HepG2 (cell line): ENCODE results near the gene AHCTF1. TPM values are rescaled to one million over a fixed set of nuclear protein-coding genes. Genes with fewer than 3 reads are reported as not detected.
A peak's percentile ranks its signal among the peaks of the same experiment; 100 is the strongest.

Experiments
- ATAC-seq: fragments of 200-7000 bp; cut with Tn5 transposase; 3 replicates; pipeline ENCODE4 v1.9.1; 2020; ENCODE audit warnings: mild to moderate bottlenecking, moderate library complexity
- BruUV-seq: library from RNA; stranded (reverse); fragments of 400-500 nt; replicated peaks from 2 replicates; lab custom pipeline; 2021; lab: Mats Ljungman, UMichigan
- CTCF ChIA-PET: fragments of 300-600 bp; formaldehyde crosslinking; extraction: SDS; loops from one replicate; lab custom pipeline; 2021; ENCODE audit warnings: low total read pairs, inconsistent platforms, low intra/inter-chr PET ratio; lab: Yijun Ruan, JAX
- POLR2A ChIA-PET: fragments of 350-600 bp; sonication (Branson Sonifier 250); formaldehyde crosslinking; loops from one replicate; lab custom pipeline; 2020; ENCODE audit warnings: antibody characterized with exemption, inconsistent platforms; lab: Yijun Ruan, JAX
- DNase-seq: peaks from one replicate; pipeline ENCODE4 v3.0.0-alpha.2; 2015; ENCODE audit warnings: low spot score
- FAIRE-seq: peaks from 3 replicates; lab custom pipeline; 2011; peaks lifted over from hg19 to GRCh38; lab: Jason Lieb, UNC
- H2AFZ ChIP-seq: one replicate; pipeline ENCODE4 v1.6.1; 2011; ENCODE audit warnings: low read length, inconsistent platforms
- H3K27ac ChIP-seq: fragments of 300-600 bp; 3 replicates; pipeline ENCODE4 v1.8.0; 2011; ENCODE audit warnings: mixed run types, mild to moderate bottlenecking, mixed read lengths, low read length, inconsistent platforms; ENCODE audit not compliant: insufficient read depth; ENCODE audit errors: extremely low read length
- H3K27me3 ChIP-seq, 2 experiments: fragments of 200-600 bp in 1 of 2; 2 replicates in 1 of 2; 3 replicates in 1 of 2; pipeline versions ENCODE4 v1.6.0 to v1.8.0; 2011; ENCODE audit warnings: low read length in 2 of 2, mild to moderate bottlenecking in 2 of 2, moderate library complexity in 2 of 2, inconsistent platforms in 1 of 2; ENCODE audit not compliant: insufficient read depth in 2 of 2, control insufficient read depth in 1 of 2
- H3K36me3 ChIP-seq, 2 experiments: fragments of 200-600 bp in 1 of 2; replicated peaks in 1 of 2; 2 replicates in 1 of 2; 3 replicates in 1 of 2; pipeline versions ENCODE4 v1.5.1 to v1.8.0; 2011; ENCODE audit warnings: low read length in 2 of 2, inconsistent platforms in 1 of 2; ENCODE audit not compliant: insufficient read depth in 2 of 2, control insufficient read depth in 1 of 2
- H3K4me1 ChIP-seq: 2 replicates; pipeline ENCODE4 v1.5.1; 2012; ENCODE audit warnings: low read length, inconsistent platforms; ENCODE audit not compliant: insufficient read depth
- H3K4me2 ChIP-seq: 2 replicates; pipeline ENCODE4 v1.6.0; 2011; ENCODE audit warnings: low read depth, low read length, inconsistent platforms
- H3K4me3 ChIP-seq, 3 experiments: fragments of 200-600 bp in 1 of 3; sonication (generic), shearing (Covaris generic) in 1 of 3; replicated peaks in 1 of 3; 2 replicates each; pipeline ENCODE4 v1.5.1; 2011 to 2016; ENCODE audit warnings: low read length in 3 of 3, inconsistent platforms in 2 of 3, low read depth in 2 of 3, mild to moderate bottlenecking in 2 of 3, control low read depth in 1 of 3, mixed read lengths in 1 of 3; ENCODE audit not compliant: insufficient read depth in 1 of 3
- H3K79me2 ChIP-seq: one replicate; pipeline ENCODE4 v1.6.1; 2011; ENCODE audit warnings: low read length, inconsistent platforms; ENCODE audit not compliant: insufficient read depth
- H3K9ac ChIP-seq: 2 replicates; pipeline ENCODE4 v1.6.0; 2011; ENCODE audit warnings: mild to moderate bottlenecking, low read depth, low read length, inconsistent platforms; ENCODE audit not compliant: insufficient read depth
- H3K9me3 ChIP-seq: 2 replicates; pipeline ENCODE4 v1.5.1; 2012; ENCODE audit warnings: mild to moderate bottlenecking, low read length
- H4K20me1 ChIP-seq: 2 replicates; pipeline ENCODE4 v1.6.0; 2011; ENCODE audit warnings: inconsistent platforms, mild to moderate bottlenecking, low read length, moderate library complexity; ENCODE audit not compliant: insufficient read depth
- ATF6 ChIP-seq: sonication (generic); formaldehyde crosslinking; conservative IDR thresholded peaks from 2 replicates; pipeline ENCODE4 v1.4.0; 2020; ENCODE audit warnings: missing genetic modification reagents
- CBX1 ChIP-seq: IDR thresholded peaks from one replicate; pipeline ENCODE4 v1.6.1; 2016; ENCODE audit warnings: antibody characterized with exemption, low read depth
- CREM ChIP-seq, 2 experiments: sonication (generic) in 1 of 2; formaldehyde crosslinking in 1 of 2; IDR thresholded peaks; 2 replicates each; pipeline versions ENCODE4 v1.4.0 to v1.6.1; 2016 to 2020; ENCODE audit warnings: antibody characterized with exemption in 1 of 2, mild to moderate bottlenecking in 1 of 2, missing genetic modification reagents in 1 of 2
- CTCF ChIP-seq: sonication (generic); formaldehyde crosslinking; IDR thresholded peaks from 2 replicates; pipeline ENCODE4 v1.5.0; 2020; ENCODE audit warnings: mild to moderate bottlenecking, missing genetic modification reagents, moderate library complexity
- ELK4 ChIP-seq: sonication (generic); formaldehyde crosslinking; IDR thresholded peaks from 2 replicates; pipeline ENCODE4 v1.9.0; 2021; ENCODE audit warnings: missing genetic modification reagents, borderline replicate concordance
- HES4 ChIP-seq: sonication (generic); formaldehyde crosslinking; IDR thresholded peaks from 2 replicates; pipeline ENCODE4 v1.9.0; 2021; ENCODE audit warnings: mild to moderate bottlenecking, missing genetic modification reagents, borderline replicate concordance
- IKZF4 ChIP-seq: sonication (generic); formaldehyde crosslinking; IDR thresholded peaks from 2 replicates; pipeline ENCODE4 v1.5.1; 2020; ENCODE audit warnings: borderline replicate concordance, mild to moderate bottlenecking, low read depth, missing genetic modification reagents; ENCODE audit errors: not compliant biosample characterization
- MTF2 ChIP-seq: sonication (generic); formaldehyde crosslinking; IDR thresholded peaks from 2 replicates; pipeline ENCODE4 v1.5.0; 2020; ENCODE audit warnings: missing genetic modification reagents, borderline replicate concordance
- MXD3 ChIP-seq: IDR thresholded peaks from 2 replicates; pipeline ENCODE4 v1.6.1; 2016; ENCODE audit warnings: mild to moderate bottlenecking, missing biosample characterization, missing genetic modification reagents
- NBN ChIP-seq: fragments of 450-650 bp; conservative IDR thresholded peaks from 2 replicates; pipeline ENCODE4 v1.6.1; 2017
- PRDM4 ChIP-seq: sonication (generic); formaldehyde crosslinking; IDR thresholded peaks from 2 replicates; pipeline ENCODE4 v1.9.0; 2021; ENCODE audit warnings: missing genetic modification reagents, borderline replicate concordance
- ZFAT ChIP-seq: sonication (generic); formaldehyde crosslinking; conservative IDR thresholded peaks from 2 replicates; pipeline ENCODE4 v1.8.1; 2023; ENCODE audit warnings: missing genetic modification reagents, inconsistent platforms
- ZNF333 ChIP-seq: sonication (generic); formaldehyde crosslinking; IDR thresholded peaks from 2 replicates; pipeline ENCODE4 v1.4.0; 2020; ENCODE audit warnings: mild to moderate bottlenecking, missing genetic modification reagents, borderline replicate concordance
- ZSCAN25 ChIP-seq: sonication (generic); formaldehyde crosslinking; IDR thresholded peaks from 2 replicates; pipeline ENCODE4 v1.8.0; 2022; ENCODE audit warnings: mild to moderate bottlenecking, missing genetic modification reagents
- WGBS: methylation state at CpG from one replicate; pipeline ENCODE4 v1.1.6; 2017; ENCODE audit warnings: low lambda C conversion rate; 5-methylcytosine and 5-hydroxymethylcytosine counted together
- in situ Hi-C: cut with HindIII; loops from 2 replicates; pipeline ENCODE4 v1.10.0; 2017; ENCODE audit warnings: low pct_unique_long_range_greater_than_20kb; ENCODE audit not compliant: extremely low pct_ligation_motif_present
- intact Hi-C: fragments of 100-400 bp; cut with micrococcal nuclease; formaldehyde crosslinking; loops from one replicate; pipeline ENCODE4 v1.10.0; 2022; ENCODE audit not compliant: unreplicated experiment
- polyA plus RNA-seq, 8 experiments: library from polyadenylated mRNA; depleted of rRNA in 3 of 8; stranded (reverse) in 7 of 8; unstranded in 1 of 8; fragments of >200 nt; fragmentation: Illumina TruSeq in 4 of 8; extraction: Trizol in 4 of 8; gene quantifications; 2 replicates each; pipeline versions ENCODE4 v1.2.1 to v1.2.3, GENCODE V29; 2011 to 2016; ENCODE audit warnings: low read depth in 4 of 8, missing spikeins in 1 of 8, mixed read lengths in 1 of 8; ENCODE audit not compliant: insufficient read depth in 1 of 8
- total RNA-seq, 5 experiments: library from RNA; depleted of rRNA; stranded (reverse); fragments of >200 nt; fragmentation: Illumina TruSeq; extraction: Trizol; gene quantifications; 2 replicates each; pipeline ENCODE4 v1.2.3, GENCODE V29; 2016; ENCODE audit warnings: low read depth in 1 of 5

Gene AHCTF1
- total and polyA plus RNA-seq, 2 of the 13 experiments (the other 11 are each of a cell fraction or from before 2014, with no cell fraction given): 16.6 to 45.9 TPM

- BruUV-seq: no TSS peak
- intact Hi-C loops: loop anchor here (2.0 to 10.0 kb wide), 2 partner anchors 148 to 184 kb away; partner anchors contain the start of gene ZNF670
- CTCF ChIA-PET: no interaction called here
- TF ChIP-seq ZFAT: 0 out of 2 replicates have a peak, but pooled peaks have one; percentile 61
- TF ChIP-seq MXD3: no peak
- TF ChIP-seq CTCF (CRISPR knock-in tag): no peak
- no peak; the same call in 1 of the 2 replicates for TF ChIP-seq ZSCAN25 (CRISPR knock-in tag)
- no peak for TF ChIP-seq NBN
- no peak for TF ChIP-seq ATF6 (CRISPR knock-in tag)
- TF ChIP-seq ZNF333: no peak
- no peak for TF ChIP-seq PRDM4 (CRISPR knock-in tag)
- TF ChIP-seq IKZF4: peak; percentile 17
- TF ChIP-seq CBX1: no peak
- no peak for TF ChIP-seq CREM (IDR thresholded peaks at IDR 0.05)
- TF ChIP-seq CREM (CRISPR knock-in tag; IDR thresholded peaks at IDR 0.05): no peak
- TF ChIP-seq HES4 (CRISPR knock-in tag): 0 out of 2 replicates have a peak, but pooled peaks have one; percentile 68
- TF ChIP-seq MTF2 (CRISPR knock-in tag): peak; percentile 83; the same call in 1 of the 2 replicates
- no peak for TF ChIP-seq ELK4 (CRISPR knock-in tag)
Measured at GRCh38 chr1:246930830-246931548, 759 bp downstream of the AHCTF1 start.

More at GRCh38 chr1:246930830-246931548, 759 bp downstream of the AHCTF1 start:
- FAIRE-seq (no peak), ATAC-seq (0 out of 3 replicates have a peak, but pooled peaks have one; percentile 7), DNase-seq (peak; percentile 33)
- H3K4me2 ChIP-seq: peak overlapping the region; percentile 85
- peaks cover 0 to 16% of the 10 kb centered on the region in 2 experiments; a peak in 3 of 5 replicates for H3K36me3 ChIP-seq
- peak overlapping the region; percentile 99 for H3K9ac ChIP-seq
- WGBS: 2% methylated on average over 24 of the region's 76 CpGs
- no peak overlapping the region for H2AFZ ChIP-seq
- H3K27ac ChIP-seq: peak overlapping the region; percentile 99
- no peaks in the 10 kb centered on the region for H3K9me3 ChIP-seq
- POLR2A ChIA-PET: no interaction called here
- in situ Hi-C loops: loop anchor here (10.0 kb wide), 1 partner anchor 174 kb away; the partner anchor contains the start of gene ZNF669
- peaks cover 31% of the 10 kb centered on the region for H3K4me1 ChIP-seq
- peaks cover 24% of the 10 kb centered on the region for H4K20me1 ChIP-seq
- H3K79me2 ChIP-seq: peaks cover 48% of the 10 kb centered on the region
- H3K27me3 ChIP-seq: no peaks in the 10 kb centered on the region; a peak in 1 of 5 replicates
- H3K4me3 ChIP-seq: peak overlapping the region; percentile 91 to 99 (median 91)
